Amniotic epithelial cell (primary cell): ENCODE data around the gene CHST3.
"Not testable (repeated sequence)": the region's sequence is repeated elsewhere in the genome, so short reads cannot be mapped to it uniquely, and the experiment has no call there.

Experiments used
- DNase-seq: peaks from one replicate; pipeline ENCODE4 v3.0.0-alpha.2; 2010; ENCODE audit warnings: low read depth

CHST3 gene

DNA sequence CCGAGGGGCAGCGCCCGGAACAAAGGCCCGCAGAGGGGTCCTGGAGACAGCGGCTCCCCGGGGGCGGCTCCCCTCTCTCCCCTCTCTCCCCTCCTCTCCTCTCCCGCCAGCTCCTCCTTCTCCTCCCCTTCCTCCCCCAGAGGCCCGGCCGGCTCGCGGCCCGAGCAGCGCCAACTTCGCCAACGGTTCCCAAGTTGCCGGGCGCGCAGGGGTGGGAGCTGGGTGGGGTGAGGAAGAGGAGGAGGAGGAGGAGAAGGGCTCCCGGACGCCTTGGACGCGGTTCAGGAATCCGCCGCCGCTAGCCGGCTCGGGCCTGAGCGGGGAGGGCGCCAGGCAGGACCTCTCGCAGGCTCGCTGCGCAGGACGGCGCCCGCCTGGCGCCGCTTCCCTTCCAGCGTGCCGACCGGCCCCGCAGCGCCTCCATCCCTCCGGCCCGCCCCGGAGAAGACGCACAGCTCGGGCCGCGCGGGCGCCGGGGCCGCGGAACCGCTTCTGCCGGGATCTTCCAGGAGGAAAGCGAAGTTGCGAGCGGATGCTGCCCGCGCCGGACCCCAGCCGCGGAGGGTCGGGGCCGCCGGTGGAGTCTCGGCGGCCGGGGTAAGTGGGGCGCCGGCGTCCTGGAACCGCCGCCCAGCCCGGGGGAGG is at the start of gene CHST3:
CHST3 (plus strand) TSS at position 298 of the 645 bp plus-strand sequence. CDS start 41,448 bp downstream, outside the sequence.
- peak; percentile 52 for DNase-seq

DNA sequence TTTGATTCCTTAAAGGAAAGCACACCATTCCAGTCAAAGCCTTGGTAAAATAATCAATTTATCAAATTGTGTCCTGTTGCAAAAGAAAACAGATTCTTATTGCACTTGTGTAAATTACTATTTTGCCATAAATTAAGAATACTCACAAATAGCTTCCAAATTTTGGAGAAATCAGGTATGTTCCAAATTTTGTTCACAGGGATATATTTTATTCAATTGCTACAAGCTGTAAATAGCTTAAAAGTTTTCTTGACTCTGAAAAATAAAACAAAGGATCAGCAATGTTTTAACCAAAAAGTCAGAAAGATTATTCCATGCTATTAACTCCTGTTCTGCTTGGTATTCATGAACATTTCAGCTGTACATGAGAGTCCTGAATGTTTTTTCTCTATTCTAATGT is 47.4 kb upstream of the CHST3 start:
- no peak for DNase-seq

- no peak for DNase-seq
Measured at GRCh38 chr10:71918992-71919391, 45.2 kb upstream of the CHST3 start.

- DNase-seq = not testable (repeated sequence)
Measured at GRCh38 chr10:71919956-71920539, 44.1 kb upstream of the CHST3 start.

DNA sequence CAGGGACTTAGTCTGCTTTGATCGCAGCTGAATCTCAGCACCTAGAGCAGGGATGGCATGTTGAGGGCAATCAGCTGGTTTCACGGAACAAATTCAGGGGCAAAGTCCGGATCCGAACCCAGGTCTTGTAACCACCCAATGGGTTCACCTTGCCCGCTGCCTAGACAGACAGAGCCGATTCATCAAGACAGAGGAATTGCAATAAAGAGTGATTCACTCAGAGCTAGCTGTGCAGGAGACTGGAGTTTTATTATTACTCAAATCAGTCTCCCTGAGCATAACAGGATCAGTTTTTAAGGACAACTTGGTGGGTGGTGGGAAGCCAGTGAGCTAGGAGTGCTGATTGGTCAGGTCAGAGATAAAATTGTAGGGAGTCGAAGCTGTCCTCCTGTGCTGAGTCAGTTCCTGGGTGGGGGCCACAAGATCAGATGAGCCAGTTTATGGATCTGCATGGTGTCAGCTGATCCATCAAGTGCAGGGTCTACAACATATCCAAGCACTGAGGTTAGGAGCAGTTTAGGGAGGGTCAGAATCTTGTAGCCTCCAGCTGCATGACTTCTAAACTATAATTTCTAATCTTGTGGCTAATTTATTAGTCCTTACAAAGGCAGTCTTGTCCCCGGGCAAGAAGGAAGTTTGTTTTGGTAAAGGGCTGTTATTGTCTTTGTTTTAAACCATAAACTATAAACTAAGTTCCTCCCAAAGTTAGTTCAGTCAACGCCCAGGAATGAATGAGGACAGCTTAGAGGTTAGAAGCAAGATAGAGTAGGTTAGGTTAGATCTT is 43.5 kb upstream of the CHST3 start:
- DNase-seq = peak; percentile 76

DNA sequence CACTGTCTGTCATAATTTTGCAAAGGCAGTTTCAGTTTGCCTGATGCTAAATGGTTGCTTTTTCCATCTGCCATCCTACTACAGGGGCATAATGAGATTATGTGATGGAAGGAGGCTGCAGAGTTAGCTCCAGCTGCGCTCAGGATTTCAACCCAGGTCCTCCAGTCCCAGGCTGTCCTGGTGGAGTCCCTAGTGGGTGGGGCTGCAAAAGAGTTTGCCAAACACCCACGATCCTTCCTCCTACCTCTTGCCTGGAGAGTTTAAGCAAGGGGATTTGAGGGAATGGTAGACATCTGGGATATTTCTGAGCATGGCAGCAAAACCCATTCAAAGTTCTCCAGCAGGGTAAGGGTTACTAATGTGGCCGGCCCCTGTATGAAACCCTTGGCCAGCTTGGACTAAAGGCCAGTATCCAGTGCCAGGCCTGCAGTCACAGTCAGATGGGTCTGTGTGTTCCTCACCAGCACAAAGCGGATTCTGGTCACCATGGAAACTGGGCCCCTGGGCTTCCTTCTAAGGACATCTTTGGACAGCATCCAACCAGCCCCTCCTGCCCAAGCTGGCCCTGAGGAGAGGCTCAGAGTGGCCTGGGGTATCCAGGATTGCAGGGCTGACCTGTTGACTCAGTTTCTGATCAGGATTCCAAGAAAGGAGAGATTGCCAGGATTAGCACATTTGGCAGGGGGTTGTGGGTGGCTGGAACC is 42.7 kb upstream of the CHST3 start:
- DNase-seq = no peak

- DNase-seq = no peak
Measured at GRCh38 chr10:71923138-71923692, 41.0 kb upstream of the CHST3 start.

- no peak for DNase-seq
Measured at GRCh38 chr10:71924771-71925170, 39.4 kb upstream of the CHST3 start.

DNA sequence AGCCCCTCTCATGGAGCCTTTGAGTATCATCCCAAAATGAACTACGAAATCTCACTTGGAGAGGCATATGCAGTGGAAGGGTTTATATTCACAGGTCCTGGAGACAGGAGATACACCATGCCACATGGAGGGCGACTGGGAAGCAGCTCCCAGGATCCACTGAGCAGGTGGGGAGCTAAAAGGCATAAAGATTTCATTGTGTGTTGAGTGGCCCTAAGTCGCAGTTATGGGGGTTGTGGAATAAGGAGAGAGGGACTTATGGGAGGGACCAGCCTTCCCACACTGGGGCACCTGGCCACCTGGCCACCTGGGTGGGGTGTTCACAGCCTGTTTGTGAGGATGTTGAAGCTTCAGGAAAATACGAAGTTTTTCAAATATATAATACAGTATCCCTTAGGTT is 37.0 kb upstream of the CHST3 start:
- no peak for DNase-seq

DNA sequence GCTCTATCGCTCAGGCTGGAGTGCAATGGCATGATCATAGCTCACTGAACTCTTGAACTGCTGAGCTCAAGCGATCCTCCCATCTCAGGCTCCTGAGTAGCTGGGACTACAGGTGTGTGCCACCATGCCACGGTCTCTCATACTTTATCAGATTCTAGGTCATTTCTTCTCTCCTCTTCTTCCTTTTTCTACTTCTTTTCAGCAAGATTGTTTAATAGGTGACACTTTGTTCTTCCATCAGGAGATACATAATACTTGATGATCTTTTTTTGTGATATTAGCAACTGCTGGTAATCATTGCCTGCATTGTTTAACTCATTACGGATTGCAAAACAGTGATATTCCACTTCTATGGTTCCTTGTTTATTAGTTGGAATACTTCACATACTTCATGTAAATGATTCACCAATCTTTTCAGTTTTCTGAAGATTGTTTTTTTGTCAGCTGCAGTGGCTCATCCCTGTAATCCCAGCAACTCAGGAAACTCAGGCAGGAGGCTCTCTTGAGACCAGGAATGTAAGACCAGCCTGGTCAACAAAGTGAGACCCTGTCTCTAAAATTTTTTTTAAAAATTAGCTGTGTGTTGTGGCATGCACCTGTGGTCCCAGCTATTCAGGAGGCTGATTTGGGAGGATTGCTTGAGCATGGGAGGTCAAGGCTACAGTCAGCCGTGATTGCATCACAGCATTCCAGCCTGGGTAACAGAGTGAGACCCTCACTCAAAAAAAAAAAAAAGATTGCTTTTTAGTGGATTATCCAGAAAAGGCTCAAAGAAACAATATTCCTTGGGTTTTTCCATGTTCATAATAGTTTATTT is 36.2 kb upstream of the CHST3 start:
- DNase-seq = peak; percentile 83

DNA sequence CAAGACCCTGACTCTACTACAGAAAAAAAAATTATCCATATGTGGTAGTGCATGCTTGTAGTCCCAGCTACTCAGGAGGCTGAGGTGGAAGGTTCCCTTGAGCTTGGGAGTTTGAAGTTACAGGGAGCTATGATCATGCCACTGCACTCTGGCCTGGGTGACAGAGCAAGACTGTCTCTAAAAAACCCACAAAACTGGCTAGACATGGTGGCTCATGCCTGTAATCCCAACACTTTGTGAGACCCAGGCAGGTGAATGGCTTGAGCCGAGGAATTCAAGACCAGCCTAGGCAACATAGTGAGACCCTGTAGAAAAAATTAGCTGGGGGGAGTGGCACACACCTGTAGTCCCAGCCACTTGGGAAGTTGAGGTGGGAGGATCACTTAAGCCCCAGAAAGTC is 32.9 kb upstream of the CHST3 start:
- DNase-seq = no peak

GRCh38 chr10:71933651-71934050 is 30.5 kb upstream of the CHST3 start:
- DNase-seq = no peak

GRCh38 chr10:71938211-71938610 is 26.0 kb upstream of the CHST3 start:
- no peak for DNase-seq

GRCh38 chr10:71939304-71939703 is 24.9 kb upstream of the CHST3 start:
- no peak for DNase-seq

DNA sequence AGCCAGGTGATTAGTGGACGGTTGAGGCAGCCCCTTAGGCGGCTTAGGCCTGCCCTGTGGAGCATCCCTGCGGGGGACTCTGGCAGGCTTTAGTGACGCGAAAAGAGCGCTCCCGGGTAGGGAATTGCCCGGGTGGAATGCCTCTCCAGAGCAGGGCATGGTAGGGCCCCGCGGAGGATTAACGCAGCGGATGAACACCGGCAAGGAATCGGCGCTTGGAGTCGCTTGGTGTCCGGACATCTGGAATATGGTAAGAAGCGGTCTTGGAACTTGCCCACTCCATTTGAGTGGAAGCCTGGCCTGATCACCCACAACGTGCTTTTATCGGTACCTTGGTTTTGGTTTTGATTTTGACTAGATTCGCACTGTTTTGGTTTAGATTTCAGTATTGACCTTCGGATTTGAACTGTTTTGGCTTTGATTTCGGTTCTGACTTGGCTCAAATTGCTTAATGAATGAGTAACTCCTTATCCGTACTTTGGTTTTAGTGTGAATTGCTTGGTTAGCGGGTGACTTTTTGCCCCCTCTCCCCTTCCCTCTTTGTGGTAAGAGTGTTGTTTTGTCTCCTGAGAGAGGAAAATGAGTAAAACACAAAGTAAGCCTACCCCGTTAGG is 24.2 kb upstream of the CHST3 start:
- no peak for DNase-seq

DNA sequence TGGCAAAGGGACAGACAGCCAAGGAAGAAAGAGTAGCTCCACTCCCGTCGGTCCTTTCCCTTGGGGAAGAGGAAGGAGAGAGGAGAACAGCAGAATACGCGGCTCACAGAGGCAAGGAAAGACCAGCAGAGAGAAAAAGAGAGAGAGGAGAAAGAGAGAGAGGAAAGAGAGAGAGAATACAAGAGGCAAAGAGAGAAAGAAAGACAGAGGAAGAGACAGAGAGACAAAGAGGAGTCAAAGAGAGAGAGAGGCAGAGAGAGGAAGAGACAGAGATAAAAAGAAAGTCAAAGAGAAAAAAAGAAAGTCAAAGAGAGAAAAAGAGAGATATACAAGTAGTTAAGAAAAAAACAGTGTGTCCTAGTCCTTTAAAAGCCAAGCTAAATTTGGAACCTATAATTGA is 23.4 kb upstream of the CHST3 start:
- DNase-seq = no peak

DNA sequence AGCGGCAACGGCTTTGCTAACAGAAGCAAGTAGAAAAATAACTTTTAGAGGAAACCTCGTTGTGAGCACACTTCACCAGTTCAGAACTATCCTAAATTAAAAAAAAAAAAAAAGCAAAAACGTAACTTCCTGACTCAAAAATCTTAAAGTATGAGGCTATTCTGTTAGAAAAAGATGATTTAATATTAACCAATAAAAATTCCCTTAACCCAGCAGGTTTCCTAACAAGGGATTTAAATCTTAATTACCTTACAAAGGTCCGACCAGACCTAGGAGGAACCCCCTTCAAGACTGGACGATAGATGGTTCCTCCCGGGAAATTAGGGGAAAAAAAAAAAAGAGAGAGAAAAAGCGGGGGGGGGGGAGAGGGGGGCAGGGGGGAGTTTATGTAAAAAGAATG is 22.9 kb upstream of the CHST3 start:
- DNase-seq = no peak

- peak; percentile 28 for DNase-seq
Measured at GRCh38 chr10:71945819-71946474, 18.2 kb upstream of the CHST3 start.

DNA sequence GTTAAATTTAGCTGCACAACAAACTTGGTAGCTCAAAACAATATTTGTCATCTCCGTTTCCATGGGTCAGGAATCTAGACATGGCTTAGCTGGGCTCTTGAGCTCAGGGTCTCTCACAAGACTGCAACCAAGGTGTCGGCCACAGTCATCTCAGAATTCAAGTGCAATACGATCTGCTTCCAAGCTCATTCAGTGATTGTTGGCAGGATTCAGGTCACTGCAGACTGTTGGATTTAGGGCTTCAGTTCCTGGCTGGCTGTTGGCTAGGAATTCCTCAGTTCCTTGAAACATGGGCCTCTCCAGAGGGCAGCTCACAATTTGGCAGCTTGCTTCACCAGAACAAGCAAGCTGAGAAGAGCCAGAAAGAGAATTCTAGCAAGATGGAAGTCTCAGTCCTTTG is 17.5 kb upstream of the CHST3 start:
- no peak for DNase-seq

GRCh38 chr10:71948496-71949067 is 15.6 kb upstream of the CHST3 start:
- no peak for DNase-seq
